ENCODE measurements around the gene PATJ.
"Not testable (repeated sequence)": the region's sequence is repeated elsewhere in the genome, so short reads cannot be mapped to it uniquely, and the experiment has no call there.

The PATJ gene

GRCh38 chr1:61887076-61887867 is 145.0 kb downstream of the PATJ start:
- no peak for DNase-seq (ENCODE audit: low read depth in 2 of 2)

GRCh38 chr1:61887931-61888564 is 145.8 kb downstream of the PATJ start:
- no peak for DNase-seq (ENCODE audit: low read depth in 2 of 2)

GRCh38 chr1:61888808-61889207 is 146.5 kb downstream of the PATJ start:
- DNase-seq (ENCODE audit: low read depth in 2 of 2): no peak

- not testable (repeated sequence) for DNase-seq (ENCODE audit: low read depth in 2 of 2)
Observed at GRCh38 chr1:61890435-61890834, 148.2 kb downstream of the PATJ start.

GRCh38 chr1:61892977-61893376 is 150.7 kb downstream of the PATJ start:
- no peak for DNase-seq (ENCODE audit: low read depth in 2 of 2)

GRCh38 chr1:61894296-61894695 is 152.0 kb downstream of the PATJ start:
- not testable (repeated sequence) for DNase-seq (ENCODE audit: low read depth in 2 of 2)

GRCh38 chr1:61895175-61895574 is 152.9 kb downstream of the PATJ start:
- no peak for DNase-seq (ENCODE audit: low read depth in 2 of 2)

- no peak for DNase-seq (ENCODE audit: low read depth in 2 of 2)
Observed at GRCh38 chr1:61898658-61899057, 156.4 kb downstream of the PATJ start.

GRCh38 chr1:61904354-61904753 is 162.1 kb downstream of the PATJ start:
- DNase-seq (ENCODE audit: low read depth in 2 of 2): no peak

GRCh38 chr1:61907102-61907501 is 164.8 kb downstream of the PATJ start:
- no peak for DNase-seq (ENCODE audit: low read depth in 2 of 2)

GRCh38 chr1:61910035-61910434 is 167.8 kb downstream of the PATJ start:
- DNase-seq (ENCODE audit: low read depth in 2 of 2): no peak

GRCh38 chr1:61914823-61915482 is 172.7 kb downstream of the PATJ start:
- DNase-seq (ENCODE audit: low read depth in 2 of 2): no peak

GRCh38 chr1:61921435-61921834 is 179.2 kb downstream of the PATJ start:
- DNase-seq (ENCODE audit: low read depth in 2 of 2): no peak

- DNase-seq (ENCODE audit: low read depth in 2 of 2): no peak
Observed at GRCh38 chr1:61922950-61923480, 180.7 kb downstream of the PATJ start.

GRCh38 chr1:61925591-61926298 is 183.5 kb downstream of the PATJ start:
- DNase-seq (ENCODE audit: low read depth in 2 of 2): no peak

- DNase-seq (ENCODE audit: low read depth in 2 of 2): no peak
Observed at GRCh38 chr1:61926597-61926996, 184.3 kb downstream of the PATJ start.

GRCh38 chr1:61930116-61930645 is 187.9 kb downstream of the PATJ start:
- DNase-seq (ENCODE audit: low read depth in 2 of 2): no peak

GRCh38 chr1:61931587-61932279 is 189.5 kb downstream of the PATJ start:
- DNase-seq (ENCODE audit: low read depth in 2 of 2): no peak

- DNase-seq (ENCODE audit: low read depth in 2 of 2): no peak
Observed at GRCh38 chr1:61935516-61935915, 193.2 kb downstream of the PATJ start.

GRCh38 chr1:61936839-61937238 is 194.6 kb downstream of the PATJ start:
- no peak for DNase-seq (ENCODE audit: low read depth in 2 of 2)

GRCh38 chr1:61941794-61942193 is 199.5 kb downstream of the PATJ start:
- DNase-seq (ENCODE audit: low read depth in 2 of 2): no peak
